Neural cell (in vitro differentiated cells): ENCODE measurements around the gene PPP1R13B. TPM values are rescaled to one million over a fixed set of nuclear protein-coding genes. Genes with fewer than 3 reads are reported as not detected.

ENCODE experiments used
- H2AFZ ChIP-seq: fragments of 200-600, 300-800 bp; sonication (generic), shearing (Covaris generic); 2 replicates; pipeline ENCODE4 v1.6.0; 2014; ENCODE audit warnings: low read depth, mild to moderate bottlenecking, antibody characterized with exemption, low read length, moderate library complexity
- H3F3A ChIP-seq: fragments of 200-600 bp; shearing (Covaris generic); 2 replicates; pipeline ENCODE4 v1.6.1; 2016; ENCODE audit warnings: mild to moderate bottlenecking, moderate library complexity, mixed read lengths, antibody characterized with exemption, low read length; ENCODE audit not compliant: insufficient read depth, poor library complexity, severe bottlenecking
- H3K27ac ChIP-seq: fragments of 200-600, 300-800 bp; sonication (generic), shearing (Covaris generic); 2 replicates; pipeline ENCODE4 v1.5.1; 2014; ENCODE audit warnings: mild to moderate bottlenecking, low read length, moderate library complexity
- H3K27me3 ChIP-seq: fragments of 300-800, 200-600 bp; sonication (generic), shearing (Covaris generic); 2 replicates; pipeline ENCODE4 v1.6.0; 2014; ENCODE audit warnings: mild to moderate bottlenecking, low read depth, low read length, moderate library complexity; ENCODE audit not compliant: insufficient read depth
- H3K36me3 ChIP-seq: fragments of 300-800, 200-600 bp; sonication (generic), shearing (Covaris generic); 2 replicates; pipeline ENCODE4 v1.5.1; 2014; ENCODE audit warnings: mild to moderate bottlenecking, antibody characterized with exemption, low read length, moderate library complexity; ENCODE audit not compliant: insufficient read depth
- H3K4me2 ChIP-seq: fragments of 300-800, 200-600 bp; sonication (generic), shearing (Covaris generic); 2 replicates; pipeline ENCODE4 v1.6.0; 2014; ENCODE audit warnings: mild to moderate bottlenecking, low read length
- H3K4me3 ChIP-seq: fragments of 300-800, 200-600 bp; sonication (generic), shearing (Covaris generic); 2 replicates; pipeline ENCODE4 v1.5.1; 2014; ENCODE audit warnings: mild to moderate bottlenecking, low read length, moderate library complexity
- H3K79me2 ChIP-seq: fragments of 200-600 bp; shearing (Covaris generic); replicated peaks from 2 replicates; pipeline ENCODE4 v1.6.0; 2014; ENCODE audit warnings: mild to moderate bottlenecking, low read length, moderate library complexity; ENCODE audit not compliant: insufficient read depth
- H3K9ac ChIP-seq: fragments of 300-800, 200-600 bp; sonication (generic), shearing (Covaris generic); 2 replicates; pipeline ENCODE4 v1.6.1; 2016; ENCODE audit warnings: mild to moderate bottlenecking, low read length, mixed read lengths
- H3K9me2 ChIP-seq: fragments of 200-600 bp; shearing (Covaris generic); 2 replicates; pipeline ENCODE4 v1.6.1; 2016; ENCODE audit warnings: mild to moderate bottlenecking, low read length, mixed read lengths; ENCODE audit not compliant: insufficient read depth
- H3K9me3 ChIP-seq: fragments of 200-600, 300-800 bp; sonication (generic), shearing (Covaris generic); 2 replicates; pipeline ENCODE4 v1.6.1; 2016; ENCODE audit warnings: mild to moderate bottlenecking, mixed run types, low read length, moderate library complexity, mixed read lengths
- H4K20me1 ChIP-seq: fragments of 200-600 bp; shearing (Covaris generic); 2 replicates; pipeline ENCODE4 v1.6.1; 2016; ENCODE audit warnings: mild to moderate bottlenecking, mixed run types; ENCODE audit not compliant: insufficient read depth
- CTCF ChIP-seq: fragments of 450-650 bp; IDR thresholded peaks from 2 replicates; pipeline ENCODE4 v1.5.1; 2014; ENCODE audit warnings: antibody characterized with exemption, mild to moderate bottlenecking, moderate library complexity; ENCODE audit not compliant: poor library complexity, severe bottlenecking
- EP300 ChIP-seq: fragments of 450-650 bp; conservative IDR thresholded peaks from 2 replicates; pipeline ENCODE4 v1.6.1; 2014; ENCODE audit warnings: antibody characterized with exemption, mild to moderate bottlenecking, moderate library complexity; ENCODE audit not compliant: poor library complexity, severe bottlenecking
- EZH2 ChIP-seq: fragments of 200-600, 300-800 bp; shearing (Covaris generic), sonication (generic); IDR thresholded peaks from 2 replicates; pipeline ENCODE4 v1.6.1; 2014; ENCODE audit warnings: antibody characterized with exemption, low read length, borderline replicate concordance, mild to moderate bottlenecking; ENCODE audit not compliant: insufficient read depth, poor library complexity, severe bottlenecking
- MXI1 ChIP-seq: fragments of 450-650 bp; conservative IDR thresholded peaks from 2 replicates; pipeline ENCODE4 v1.6.1; 2014; ENCODE audit warnings: antibody characterized with exemption, mild to moderate bottlenecking; ENCODE audit not compliant: poor library complexity, severe bottlenecking
- POLR2AphosphoS5 ChIP-seq: IDR thresholded peaks from 2 replicates; pipeline ENCODE4 v1.6.1; 2012
- RAD21 ChIP-seq: fragments of 450-650 bp; conservative IDR thresholded peaks from 2 replicates; pipeline ENCODE4 v1.6.1; 2014; ENCODE audit warnings: antibody characterized with exemption, mild to moderate bottlenecking, moderate library complexity
- REST ChIP-seq: IDR thresholded peaks from 2 replicates; pipeline ENCODE4 v1.6.1; 2012; ENCODE audit warnings: borderline replicate concordance
- SMC3 ChIP-seq: fragments of 450-650 bp; conservative IDR thresholded peaks from 2 replicates; pipeline ENCODE4 v1.6.1; 2014; ENCODE audit warnings: antibody characterized with exemption, mild to moderate bottlenecking, moderate library complexity; ENCODE audit not compliant: poor library complexity
- TAF1 ChIP-seq: IDR thresholded peaks from 2 replicates; pipeline ENCODE4 v1.6.1; 2012; ENCODE audit warnings: low read depth
- polyA minus RNA-seq: library from RNA; depleted of rRNA, polyadenylated mRNA; stranded (reverse); fragments of >200 nt; gene quantifications from 2 replicates; pipeline ENCODE4 v1.2.3, GENCODE V29; 2014
- polyA plus RNA-seq: library from polyadenylated mRNA; depleted of rRNA; stranded (reverse); fragments of >200 nt; gene quantifications from 2 replicates; pipeline ENCODE4 v1.2.3, GENCODE V29; 2014

PPP1R13B gene
- polyA plus RNA-seq = 6.8 and 8.2 TPM in 2 replicates
- 25.6 and 26.7 TPM in 2 replicates for polyA minus RNA-seq

- Histone ChIP-seq H3K4me2 (peak within 1 kb of the TSS; percentile 77), H3K4me3 (peak within 1 kb of the TSS; percentile 80), H3K9me2 (no peaks in the 10 kb centered on the region), H3K27ac (peak within 1 kb of the TSS; percentile 49), H3K9me3 (no peaks in the 10 kb centered on the region), H3F3A (peaks cover 2% of the 10 kb centered on the region), H3K9ac (peak within 1 kb of the TSS; percentile 74), H3K27me3 (peaks cover 20% of the 10 kb centered on the region), H3K36me3 (no peaks in the 10 kb centered on the region), H3K79me2 (peaks cover 23% of the 10 kb centered on the region), H2AFZ (peak within 1 kb of the TSS; percentile 60), H4K20me1 (no peaks in the 10 kb centered on the region)
- peak; percentile 11 for TF ChIP-seq CTCF
- no peak for TF ChIP-seq REST
- peak; percentile 59 for TF ChIP-seq EP300
- peak; percentile 58 for TF ChIP-seq MXI1
- TF ChIP-seq EZH2 = no peak
- TF ChIP-seq RAD21 = peak; percentile 21
- TF ChIP-seq SMC3 = peak; percentile 26
- TF ChIP-seq POLR2AphosphoS5 = peak; percentile 89
- TF ChIP-seq TAF1 = no peak
Observed at GRCh38 chr14:103847451-103848174, at the start of gene PPP1R13B. TSS of gene PPP1R13B (minus strand) at chr14:103847575. CDS start at chr14:103847307, 268 bp downstream.

GRCh38 chr14:103896578-103896977 is 49.2 kb upstream of the PPP1R13B start:
- Histone ChIP-seq H3F3A (no peaks in the 10 kb centered on the region), H3K79me2 (no peaks in the 10 kb centered on the region), H3K9me3 (no peaks in the 10 kb centered on the region), H2AFZ (no peak overlapping the region), H3K4me2 (no peak overlapping the region), H4K20me1 (no peaks in the 10 kb centered on the region), H3K27me3 (no peaks in the 10 kb centered on the region), H3K36me3 (no peaks in the 10 kb centered on the region), H3K27ac (no peak overlapping the region), H3K4me3 (no peak overlapping the region), H3K9me2 (no peaks in the 10 kb centered on the region), H3K9ac (no peak overlapping the region)
- TF ChIP-seq POLR2AphosphoS5 = no peak
- no peak for TF ChIP-seq TAF1
- no peak for TF ChIP-seq REST
- TF ChIP-seq MXI1 = no peak
- no peak for TF ChIP-seq CTCF
- no peak for TF ChIP-seq EZH2
- no peak for TF ChIP-seq RAD21
- no peak for TF ChIP-seq SMC3
- no peak for TF ChIP-seq EP300
